ENCODE results near the gene KPTN.

DNA sequence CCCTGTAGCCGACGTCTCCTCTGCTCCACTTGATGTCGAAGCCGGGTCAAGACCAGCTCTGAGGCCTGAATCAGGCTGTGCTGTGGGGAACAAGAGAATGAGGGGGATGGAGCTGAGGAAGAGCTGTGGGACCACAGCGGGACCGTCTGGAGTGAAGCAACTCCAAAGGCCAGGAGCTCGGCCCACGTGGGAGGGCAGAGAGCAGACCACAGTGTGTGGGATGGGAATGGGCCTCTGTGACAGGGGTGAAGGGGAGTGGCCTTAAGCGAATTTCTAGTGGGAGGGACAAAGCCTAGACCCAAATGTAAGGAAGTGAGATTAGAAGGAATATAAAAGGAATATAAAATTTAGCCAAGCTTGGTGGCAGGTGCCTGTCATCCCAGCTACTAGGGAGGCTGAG, 8.6 kb downstream of the KPTN start:
- TF ChIP-seq CTCF (IDR thresholded peaks at IDR 0.05; ENCODE audit: poor library complexity) (no peak), EZH2 (IDR thresholded peaks at IDR 0.05; ENCODE audit: borderline replicate concordance) (no peak)

All from hepatocyte (in vitro differentiated cells).